Fibroblast of the aortic adventitia (primary cell): Measurements from ENCODE around the gene TOP3B. TPM values are rescaled to one million over a fixed set of nuclear protein-coding genes. Genes with fewer than 3 reads are reported as not detected.

Experiments used
- DNase-seq: peaks from one replicate; pipeline ENCODE4 v3.0.0-alpha.2; 2010; ENCODE audit warnings: low read depth
- H3K4me3 ChIP-seq: 2 replicates; pipeline ENCODE4 v1.5.1; 2011; ENCODE audit warnings: low read depth, mild to moderate bottlenecking, control low read depth, low read length, moderate library complexity
- total RNA-seq: library from RNA; depleted of rRNA; stranded (reverse); fragments of >200 nt; gene quantifications from 2 replicates; pipeline ENCODE4 v1.2.3, GENCODE V29; 2012; ENCODE audit warnings: low replicate concordance
- TF ChIP-seq, protein P1 (sequence below): IDR thresholded peaks from 2 replicates; pipeline ENCODE4 v1.5.1; 2011; ENCODE audit warnings: mild to moderate bottlenecking, low read length, control low read depth, inconsistent platforms; ENCODE audit not compliant: insufficient read depth

Gene TOP3B
- total RNA-seq, 1 donor, result 20.9 TPM

DNA sequence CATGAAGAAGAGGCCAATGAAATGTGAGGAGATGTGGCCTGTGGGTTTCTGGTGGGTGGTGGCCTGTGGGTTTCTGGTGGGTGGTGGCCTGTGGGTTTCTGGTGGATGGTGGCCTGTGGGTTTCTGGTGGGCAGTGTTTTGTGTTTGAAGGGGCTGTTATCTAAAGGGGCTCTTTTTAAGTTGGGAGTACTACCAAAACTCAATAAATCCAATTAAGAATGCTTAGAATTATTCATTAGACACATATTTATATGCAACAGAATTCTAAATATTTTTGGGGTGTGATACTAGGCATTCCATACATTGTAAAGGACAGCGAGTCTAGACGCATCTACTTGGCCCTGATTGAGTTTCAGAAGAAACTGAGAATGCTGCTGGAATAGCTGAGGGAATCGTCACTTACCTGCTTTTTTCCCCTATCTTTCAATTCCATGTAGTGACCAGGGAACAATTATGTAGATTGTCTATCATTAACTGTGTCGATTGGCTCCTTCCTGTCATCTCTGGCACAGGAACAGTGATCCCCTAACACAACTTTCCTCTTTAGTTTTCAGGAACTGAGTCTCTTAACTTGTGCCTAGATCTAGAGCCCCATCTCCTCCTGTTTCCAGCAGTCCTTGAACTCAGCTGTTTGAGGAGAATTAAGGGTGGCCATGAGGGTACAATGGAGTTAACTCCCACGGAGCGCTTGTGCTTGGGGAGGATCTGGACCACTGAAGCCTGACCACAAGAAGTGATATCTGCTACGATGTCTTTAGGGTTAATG, 37.3 kb upstream of the TOP3B start:
- no peak for DNase-seq
- TF ChIP-seq, protein P1, sequence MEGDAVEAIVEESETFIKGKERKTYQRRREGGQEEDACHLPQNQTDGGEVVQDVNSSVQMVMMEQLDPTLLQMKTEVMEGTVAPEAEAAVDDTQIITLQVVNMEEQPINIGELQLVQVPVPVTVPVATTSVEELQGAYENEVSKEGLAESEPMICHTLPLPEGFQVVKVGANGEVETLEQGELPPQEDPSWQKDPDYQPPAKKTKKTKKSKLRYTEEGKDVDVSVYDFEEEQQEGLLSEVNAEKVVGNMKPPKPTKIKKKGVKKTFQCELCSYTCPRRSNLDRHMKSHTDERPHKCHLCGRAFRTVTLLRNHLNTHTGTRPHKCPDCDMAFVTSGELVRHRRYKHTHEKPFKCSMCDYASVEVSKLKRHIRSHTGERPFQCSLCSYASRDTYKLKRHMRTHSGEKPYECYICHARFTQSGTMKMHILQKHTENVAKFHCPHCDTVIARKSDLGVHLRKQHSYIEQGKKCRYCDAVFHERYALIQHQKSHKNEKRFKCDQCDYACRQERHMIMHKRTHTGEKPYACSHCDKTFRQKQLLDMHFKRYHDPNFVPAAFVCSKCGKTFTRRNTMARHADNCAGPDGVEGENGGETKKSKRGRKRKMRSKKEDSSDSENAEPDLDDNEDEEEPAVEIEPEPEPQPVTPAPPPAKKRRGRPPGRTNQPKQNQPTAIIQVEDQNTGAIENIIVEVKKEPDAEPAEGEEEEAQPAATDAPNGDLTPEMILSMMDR, result no peak
- H3K4me3 ChIP-seq, result no peak overlapping the region

GRCh38 chr22:22018825-22019658, 36.5 kb upstream of the TOP3B start:
- no peak overlapping the region for H3K4me3 ChIP-seq
- TF ChIP-seq, protein P1, result no peak
- DNase-seq, result no peak

DNA sequence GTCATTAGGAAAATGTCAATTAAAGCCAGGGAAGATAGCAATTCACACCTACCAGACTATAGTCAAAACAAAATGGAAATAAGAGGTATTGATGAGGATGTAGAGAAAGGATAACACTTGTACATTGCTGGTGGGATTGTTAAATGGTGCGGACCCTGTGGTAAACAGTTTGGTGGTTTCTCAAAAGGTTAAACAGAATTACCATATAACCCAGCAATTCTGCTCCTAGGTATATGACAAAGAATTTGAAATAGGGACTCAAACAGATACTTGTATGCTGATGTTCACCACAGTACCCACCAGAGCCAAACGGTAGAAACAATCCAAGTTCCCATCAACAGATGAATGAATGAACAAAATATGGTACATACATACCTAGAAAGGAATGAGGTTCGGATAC, 33.0 kb upstream of the TOP3B start:
- TF ChIP-seq, protein P1, result no peak
- no peak overlapping the region for H3K4me3 ChIP-seq
- DNase-seq, result no peak

DNA sequence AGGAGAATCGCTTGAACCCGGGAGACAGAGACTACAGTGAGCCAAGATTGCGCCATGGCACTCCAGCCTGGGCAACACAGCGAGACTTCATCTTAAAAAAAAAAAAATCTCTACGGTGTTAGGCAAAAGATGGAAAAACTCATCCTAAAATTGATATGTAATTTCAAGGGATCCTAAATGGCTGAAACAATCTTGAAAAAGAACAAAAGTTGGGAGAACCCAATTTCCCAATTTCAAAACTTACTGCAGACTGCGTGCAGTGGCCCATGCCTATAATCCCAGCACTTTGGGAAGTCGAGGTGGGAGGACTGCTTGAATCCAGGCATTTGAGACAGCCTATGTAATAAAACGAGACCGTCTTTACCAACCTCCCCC, 31.7 kb upstream of the TOP3B start:
- TF ChIP-seq, protein P1, result no peak
- DNase-seq, result no peak
- H3K4me3 ChIP-seq, result no peak overlapping the region

GRCh38 chr22:22013559-22014284, 31.1 kb upstream of the TOP3B start:
- DNase-seq, result no peak
- TF ChIP-seq, protein P1, result no peak
- no peak overlapping the region for H3K4me3 ChIP-seq

GRCh38 chr22:22011964-22012363, 29.4 kb upstream of the TOP3B start:
- no peak for DNase-seq
- TF ChIP-seq, protein P1, result no peak
- no peak overlapping the region for H3K4me3 ChIP-seq
